DMS153 treated with DMSO at 0.1 percent for 48 hours (cell line): ENCODE measurements around the gene PEX7.
"Not testable (repeated sequence)": the region's sequence is repeated elsewhere in the genome, so short reads cannot be mapped to it uniquely, and the experiment has no call there.

Source experiments
- DNase-seq: peaks from one replicate; lab custom pipeline; 2025; ENCODE audit not compliant: unreplicated experiment; lab: John Stamatoyannopoulos, UW

The PEX7 gene, protein sequence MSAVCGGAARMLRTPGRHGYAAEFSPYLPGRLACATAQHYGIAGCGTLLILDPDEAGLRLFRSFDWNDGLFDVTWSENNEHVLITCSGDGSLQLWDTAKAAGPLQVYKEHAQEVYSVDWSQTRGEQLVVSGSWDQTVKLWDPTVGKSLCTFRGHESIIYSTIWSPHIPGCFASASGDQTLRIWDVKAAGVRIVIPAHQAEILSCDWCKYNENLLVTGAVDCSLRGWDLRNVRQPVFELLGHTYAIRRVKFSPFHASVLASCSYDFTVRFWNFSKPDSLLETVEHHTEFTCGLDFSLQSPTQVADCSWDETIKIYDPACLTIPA

GRCh38 chr6:136822376-136823127 is at the start of gene PEX7:
TSS of gene PEX7 (plus strand) at chr6:136822592. CDS start at chr6:136822666, 74 bp downstream.
- DNase-seq = peak; percentile 74

GRCh38 chr6:136772685-136773472 is 49.5 kb upstream of the PEX7 start:
- no peak for DNase-seq

DNA sequence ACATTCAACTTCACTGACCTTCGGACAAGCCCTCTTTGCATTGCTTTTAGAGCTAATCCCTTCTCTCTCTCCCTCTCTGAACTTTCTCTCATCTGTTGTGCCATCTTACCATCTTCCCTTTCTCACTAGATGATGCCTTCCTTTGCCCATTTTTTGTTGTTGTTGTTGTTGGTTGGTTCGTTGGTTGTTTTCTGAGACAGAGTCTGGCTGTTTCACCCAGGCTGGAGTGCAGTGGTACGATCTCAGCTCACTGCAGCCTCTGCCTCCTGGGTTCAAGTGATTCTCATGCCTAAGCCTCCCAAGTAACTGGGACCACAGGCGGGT is 49.0 kb upstream of the PEX7 start:
- no peak for DNase-seq

- no peak for DNase-seq
Measured at GRCh38 chr6:136774228-136775041, 48.0 kb upstream of the PEX7 start.

DNA sequence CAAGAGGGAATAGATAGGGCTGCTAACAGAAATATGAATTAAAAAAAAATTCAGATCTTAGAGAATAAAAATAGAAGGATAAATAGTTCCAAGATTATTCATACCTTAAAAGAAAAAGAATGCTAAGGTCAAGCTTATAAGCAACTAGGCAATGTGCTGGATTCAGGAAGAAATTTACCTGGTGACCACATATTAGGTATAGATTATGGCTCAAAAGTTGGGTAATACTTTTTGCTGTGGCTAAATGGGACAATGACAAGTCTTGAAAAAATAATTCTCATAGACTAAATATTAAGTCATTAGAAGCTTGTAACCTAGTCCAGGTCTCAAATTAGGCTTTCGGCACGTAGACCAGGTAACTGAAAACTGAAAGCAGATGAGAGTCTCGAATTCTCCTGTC is 47.3 kb upstream of the PEX7 start:
- no peak for DNase-seq

- DNase-seq = no peak
Measured at GRCh38 chr6:136775548-136775947, 46.8 kb upstream of the PEX7 start.

DNA sequence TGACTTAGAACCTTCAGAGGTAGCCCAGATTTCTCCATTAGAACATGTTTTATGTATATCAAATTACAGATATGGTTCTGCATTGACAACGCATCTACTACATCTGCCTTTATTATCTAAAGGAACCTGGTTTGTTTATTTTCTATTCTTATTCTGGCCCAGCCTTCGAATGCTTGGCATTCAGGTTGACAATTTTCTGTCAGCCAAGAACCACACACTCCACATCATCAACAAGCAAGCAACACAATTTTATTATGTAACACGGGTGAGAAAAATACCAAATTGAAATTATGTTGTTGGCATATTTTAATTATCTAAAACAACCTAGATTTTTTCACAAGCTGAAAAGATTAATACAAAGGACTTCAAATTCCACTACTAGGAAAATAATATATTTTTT is 44.7 kb upstream of the PEX7 start:
- no peak for DNase-seq

DNA sequence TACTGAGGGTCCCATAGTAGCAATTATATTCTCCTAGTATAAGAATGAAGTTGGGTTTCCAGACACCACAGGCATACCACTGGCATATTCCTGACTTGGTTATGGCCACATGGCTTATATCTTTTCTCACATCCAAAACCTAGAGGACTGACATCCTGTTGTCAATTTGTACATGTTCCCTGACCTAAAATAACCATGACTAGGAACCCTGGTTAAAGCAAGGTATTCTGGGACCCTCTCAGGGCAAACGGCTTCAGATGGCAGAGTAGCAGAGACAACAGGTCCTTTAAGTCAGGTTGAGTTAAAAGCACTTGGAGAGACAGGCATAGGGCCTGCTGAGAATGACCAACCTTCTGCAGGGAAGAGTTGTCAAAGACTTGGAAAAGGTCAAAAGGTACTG is 42.7 kb upstream of the PEX7 start:
- no peak for DNase-seq

DNA sequence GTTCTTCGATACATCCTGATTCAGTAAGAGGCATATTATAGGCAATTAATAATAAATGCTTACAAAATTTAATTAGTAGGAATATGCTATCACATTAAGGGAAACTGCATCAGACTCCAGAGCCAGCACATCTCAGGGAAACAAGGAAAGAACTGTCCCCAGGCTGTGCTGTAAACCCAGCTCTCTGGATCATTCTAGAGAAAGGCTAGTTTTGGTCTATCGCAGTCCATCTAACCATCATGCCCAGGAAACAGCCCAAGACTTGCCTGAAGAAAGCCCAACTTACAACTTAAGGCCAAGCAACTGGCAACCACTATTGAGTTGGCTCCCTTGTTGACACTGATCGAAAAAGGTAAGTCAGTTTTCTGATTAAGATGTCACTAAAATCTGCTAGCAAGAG is 41.4 kb upstream of the PEX7 start:
- DNase-seq = no peak

- DNase-seq = no peak
Measured at GRCh38 chr6:136782021-136782770, 40.2 kb upstream of the PEX7 start.

DNA sequence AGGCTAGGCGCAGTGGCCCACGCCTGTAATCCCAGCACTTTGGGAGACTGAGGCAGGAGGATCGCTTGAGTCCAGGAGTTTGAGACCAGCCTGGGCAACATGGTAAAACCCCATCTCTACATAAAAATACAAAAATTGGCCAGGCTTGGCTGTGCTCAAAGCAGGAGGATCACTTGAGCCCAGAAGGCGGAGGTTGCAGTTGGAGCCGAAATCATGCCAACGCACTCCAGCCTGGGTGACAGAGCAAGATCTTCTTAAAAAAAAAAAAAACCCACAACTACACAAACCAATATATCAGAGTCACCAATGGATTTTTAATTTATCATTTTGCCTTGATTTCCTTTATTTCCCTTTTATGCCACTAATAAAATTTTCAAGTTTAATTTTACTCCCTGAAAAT is 39.4 kb upstream of the PEX7 start:
- DNase-seq = no peak

GRCh38 chr6:136783495-136784270 is 38.7 kb upstream of the PEX7 start:
- no peak for DNase-seq

DNA sequence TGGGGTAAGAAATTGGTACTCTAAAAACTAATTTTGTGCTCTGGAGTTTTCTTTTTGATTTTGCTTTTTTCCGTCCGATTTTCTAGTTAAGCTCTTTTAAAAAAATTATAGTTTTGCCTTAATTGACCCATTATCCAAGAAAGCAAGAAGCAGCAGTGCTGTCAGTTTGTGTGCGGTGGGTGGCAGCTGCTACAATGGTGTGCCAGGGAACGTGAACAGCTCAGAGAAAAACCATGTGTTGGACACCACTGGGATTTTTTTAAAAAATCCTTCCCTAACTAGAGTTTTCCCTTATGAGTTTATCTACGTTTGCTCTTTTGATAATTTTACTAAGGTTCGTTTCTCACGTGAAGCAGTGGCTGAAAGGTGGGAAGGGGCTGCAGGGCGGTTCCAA is 38.1 kb upstream of the PEX7 start:
- DNase-seq = no peak

DNA sequence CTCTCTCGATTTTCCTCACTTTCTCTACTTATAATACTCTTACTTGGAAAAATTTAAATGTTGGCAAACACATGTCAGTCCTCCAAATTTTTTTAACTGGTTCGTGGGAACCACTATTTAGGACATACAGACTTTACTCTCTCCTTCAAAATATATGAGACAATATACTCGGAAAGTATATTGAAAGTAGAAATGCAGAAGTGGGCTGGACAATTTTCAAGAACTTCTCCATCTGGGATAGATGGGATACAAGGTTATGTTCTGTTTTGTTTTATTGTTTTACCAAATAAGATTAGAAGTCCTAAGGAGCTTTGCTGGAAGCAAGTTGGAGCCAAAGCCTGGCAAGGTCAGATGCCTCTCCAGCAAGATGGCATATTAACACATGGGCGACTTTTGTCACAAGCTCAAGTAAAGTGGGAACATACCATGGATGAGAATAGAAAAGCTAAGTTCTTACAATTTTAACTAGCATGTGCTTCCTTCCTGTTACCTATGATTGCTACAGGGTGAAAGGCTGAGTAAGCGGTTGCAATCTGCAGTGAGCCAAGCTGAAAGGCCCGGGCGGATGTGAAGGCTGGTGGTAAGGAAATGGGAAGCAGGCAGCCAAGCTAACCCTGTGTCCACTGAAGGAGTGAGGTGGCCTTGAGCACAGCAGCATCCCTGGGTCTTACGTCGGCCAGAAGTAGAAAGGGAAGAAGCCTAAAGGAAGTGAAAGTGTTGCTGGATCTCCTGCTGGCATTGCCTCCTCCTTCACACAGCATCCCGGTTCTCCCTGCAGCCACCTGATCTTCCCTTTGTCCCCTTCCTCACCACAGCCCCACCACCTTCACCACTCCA is 37.3 kb upstream of the PEX7 start:
- DNase-seq = no peak

GRCh38 chr6:136786658-136787057 is 35.7 kb upstream of the PEX7 start:
- DNase-seq = no peak

DNA sequence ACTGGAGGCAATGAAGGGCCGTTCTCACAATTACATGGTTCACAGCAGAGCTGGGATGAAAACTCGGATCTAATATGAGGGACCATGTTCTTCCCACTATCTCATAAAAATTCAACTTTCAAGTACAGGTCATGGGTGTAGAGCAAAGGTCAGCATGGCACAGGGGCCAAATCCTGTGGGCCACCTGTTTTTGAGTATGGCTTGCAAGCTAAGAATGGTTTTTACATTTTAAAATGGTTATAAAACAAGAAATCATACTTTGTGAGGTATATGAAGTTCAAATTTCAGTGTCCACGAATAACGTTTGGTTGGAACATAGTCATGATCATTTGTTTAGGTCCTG is 34.7 kb upstream of the PEX7 start:
- DNase-seq = no peak

GRCh38 chr6:136788069-136788902 is 34.1 kb upstream of the PEX7 start:
- no peak for DNase-seq

DNA sequence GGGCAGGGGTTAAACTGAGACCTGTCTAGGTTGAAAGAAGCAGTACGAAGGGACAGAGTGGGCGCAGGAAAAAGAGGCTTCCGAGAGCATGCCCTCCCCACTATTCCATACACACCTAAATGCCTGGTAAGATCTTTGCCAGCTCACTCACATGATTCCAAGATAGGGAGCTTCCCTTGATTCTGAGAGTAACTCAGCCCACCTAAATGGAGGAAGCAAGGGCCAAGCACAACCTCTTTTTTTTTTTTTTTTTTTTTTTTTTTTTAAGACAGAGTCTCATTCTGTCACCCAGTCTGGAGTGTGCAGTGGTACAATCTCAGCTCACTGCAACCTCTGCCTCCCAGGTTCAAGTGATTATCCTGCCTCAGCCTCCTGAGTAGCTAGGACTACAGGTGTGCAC is 33.0 kb upstream of the PEX7 start:
- DNase-seq = not testable (repeated sequence)
